ENCODE data around the gene SETBP1. TPM values are rescaled to one million over a fixed set of nuclear protein-coding genes. Genes with fewer than 3 reads are reported as not detected.

The SETBP1 gene
- total RNA-seq, 4 donors from 2014 or later: 26.2 to 40.8 (median 33.6) TPM

- no peaks in the 10 kb centered on the region for H3K27me3 ChIP-seq
- peaks cover 0 to 3% (median 1%) of the 10 kb centered on the region in 4 donors for H3K4me1 ChIP-seq
- no peak overlapping the region for H3K27ac ChIP-seq
- H3K4me3 ChIP-seq: no peak overlapping the region
- TF ChIP-seq EP300 (IDR thresholded peaks at IDR 0.05) (no peak), CTCF (IDR thresholded peaks at IDR 0.05) (no peak), POLR2A (IDR thresholded peaks at IDR 0.05) (no peak)
- no peak for DNase-seq (ENCODE audit: low spot score in 2 of 2)
- 85 to 91% methylated on average over 1 of the region's 1 CpG for WGBS, 2 donors
- no peaks in the 10 kb centered on the region for H3K9me3 ChIP-seq
- H3K36me3 ChIP-seq: no peaks in the 10 kb centered on the region
Observed at GRCh38 chr18:45055811-45056210, 375.1 kb downstream of the SETBP1 start.

- no peak for TF ChIP-seq EP300 (IDR thresholded peaks at IDR 0.05)
- TF ChIP-seq POLR2A (IDR thresholded peaks at IDR 0.05): no peak
- DNase-seq (ENCODE audit: low spot score in 2 of 2): no peak
- Histone ChIP-seq H3K4me1 (no peaks in the 10 kb centered on the region), H3K36me3 (no peaks in the 10 kb centered on the region), H3K4me3 (no peak overlapping the region), H3K9me3 (no peaks in the 10 kb centered on the region), H3K27me3 (no peaks in the 10 kb centered on the region), H3K27ac (no peak overlapping the region)
Observed at GRCh38 chr18:45056926-45057325, 376.2 kb downstream of the SETBP1 start.

GRCh38 chr18:45057955-45058600 is 377.4 kb downstream of the SETBP1 start:
- no peak for DNase-seq (ENCODE audit: low spot score in 2 of 2)
- Histone ChIP-seq H3K9me3 (peaks cover 0 to 3% (median 0%) of the 10 kb centered on the region in 4 donors), H3K27ac (no peak overlapping the region), H3K4me1 (no peaks in the 10 kb centered on the region), H3K27me3 (no peaks in the 10 kb centered on the region), H3K36me3 (peaks cover 0 to 4% (median 0%) of the 10 kb centered on the region in 3 donors), H3K4me3 (no peak overlapping the region)
- no peak for TF ChIP-seq CTCF (IDR thresholded peaks at IDR 0.05)
- TF ChIP-seq POLR2A (IDR thresholded peaks at IDR 0.05): no peak
- TF ChIP-seq EP300 (IDR thresholded peaks at IDR 0.05): no peak
- WGBS, 2 donors: 72 to 84% methylated on average over 4 of the region's 4 CpGs

- no peak for DNase-seq (ENCODE audit: low spot score in 2 of 2)
- Histone ChIP-seq H3K27me3 (no peaks in the 10 kb centered on the region), H3K4me1 (no peaks in the 10 kb centered on the region), H3K9me3 (peaks cover 0 to 6% (median 0%) of the 10 kb centered on the region in 4 donors), H3K27ac (no peak overlapping the region), H3K4me3 (no peak overlapping the region), H3K36me3 (peaks cover 0 to 14% (median 0%) of the 10 kb centered on the region in 3 donors)
- TF ChIP-seq CTCF (IDR thresholded peaks at IDR 0.05): no peak
- TF ChIP-seq EP300 (IDR thresholded peaks at IDR 0.05): no peak
- TF ChIP-seq POLR2A (IDR thresholded peaks at IDR 0.05): no peak
- 82 to 90% methylated on average over 2 of the region's 2 CpGs for WGBS, 2 donors
Observed at GRCh38 chr18:45059695-45060094, 379.0 kb downstream of the SETBP1 start.

GRCh38 chr18:45060102-45060501 is 379.4 kb downstream of the SETBP1 start:
- Histone ChIP-seq H3K27me3 (no peaks in the 10 kb centered on the region), H3K27ac (no peak overlapping the region), H3K9me3 (peaks cover 0 to 6% (median 0%) of the 10 kb centered on the region in 4 donors), H3K4me3 (no peak overlapping the region), H3K4me1 (no peaks in the 10 kb centered on the region), H3K36me3 (peaks cover 0 to 14% (median 0%) of the 10 kb centered on the region in 3 donors)
- no peak for DNase-seq (ENCODE audit: low spot score in 2 of 2)
- TF ChIP-seq EP300 (IDR thresholded peaks at IDR 0.05) (no peak), POLR2A (IDR thresholded peaks at IDR 0.05) (no peak), CTCF (IDR thresholded peaks at IDR 0.05) (no peak)
